Stimulated activated naive B cell treated with anti-CD40 and anti-IgM and Interleukin-4, amounts not matched to agents 10 μg/mL and 1 μg/mL and 100 μg/mL, for 72 hours (primary cell): ENCODE results near the gene P4HA2.

Source experiments
- ATAC-seq, 2 donors: fragments of 150-1000 bp; cut with Tn5 transposase; replicated peaks; 2 replicates each; pipeline ENCODE4 v1.10.0; 2021; ENCODE audit warnings: moderate library complexity in 1 of 2
- DNase-seq: peaks from one replicate; pipeline ENCODE4 v3.0.0; 2021
- H3K27ac Mint-ChIP-seq: one replicate; pipeline ENCODE4 v1.8.0; 2022; ENCODE audit warnings: mild to moderate bottlenecking, mixed read lengths
- H3K27me3 Mint-ChIP-seq, 2 donors: one replicate each; pipeline ENCODE4 v1.8.0; 2022; ENCODE audit warnings: mixed read lengths in 2 of 2
- H3K36me3 Mint-ChIP-seq, 2 donors: one replicate each; pipeline ENCODE4 v1.8.0; 2022; ENCODE audit warnings: mixed read lengths in 2 of 2, mild to moderate bottlenecking in 1 of 2
- H3K4me1 Mint-ChIP-seq, 2 donors: one replicate each; pipeline ENCODE4 v1.8.0; 2022; ENCODE audit warnings: mixed read lengths in 2 of 2, mild to moderate bottlenecking in 1 of 2
- H3K4me3 Mint-ChIP-seq, 2 donors: one replicate each; pipeline ENCODE4 v1.8.0; 2022; ENCODE audit warnings: mild to moderate bottlenecking in 2 of 2, mixed read lengths in 2 of 2, moderate library complexity in 1 of 2
- H3K9me3 Mint-ChIP-seq, 2 donors: one replicate each; pipeline ENCODE4 v1.8.0; 2022; ENCODE audit warnings: mixed read lengths in 2 of 2, mild to moderate bottlenecking in 1 of 2

P4HA2 gene

DNA sequence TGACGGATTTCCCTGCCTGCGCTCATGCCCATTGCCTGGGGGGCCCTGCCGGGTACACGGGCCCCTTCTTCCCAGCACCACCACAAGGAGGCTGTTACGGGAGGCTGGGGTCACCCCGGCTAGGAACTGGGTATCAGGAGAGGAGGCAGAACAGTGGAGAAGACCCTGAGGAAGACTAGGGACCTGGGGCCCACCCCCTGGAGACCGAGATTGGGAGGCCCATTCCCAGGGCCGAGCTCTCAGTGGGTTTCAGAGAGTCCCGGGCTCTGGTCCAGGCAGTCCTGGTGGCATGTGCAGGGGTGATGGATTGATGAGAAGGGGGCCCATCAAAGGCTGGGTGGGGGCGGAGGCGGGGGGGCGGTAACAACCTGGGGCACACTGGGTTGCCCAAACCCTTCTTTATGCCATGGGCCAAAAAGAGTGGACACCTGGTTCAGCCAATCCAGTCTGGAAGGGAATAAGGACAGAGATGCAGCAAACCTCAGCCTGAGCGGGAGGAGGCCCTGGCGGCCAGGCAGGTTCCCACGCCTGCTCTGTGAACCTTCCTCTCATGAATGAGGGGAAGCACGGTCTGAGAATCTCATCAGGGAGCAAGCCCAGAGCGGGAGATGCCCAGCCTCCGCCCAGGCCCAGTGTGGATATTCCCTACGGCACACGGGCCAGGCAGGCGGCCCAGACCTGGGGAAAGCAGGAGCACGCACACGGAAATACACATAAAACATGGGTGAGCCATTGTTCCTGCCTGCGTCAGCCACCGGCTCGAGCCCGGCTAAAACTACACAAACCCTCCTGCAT is 785 bp upstream of the P4HA2 start:
- Mint-ChIP-seq H3K4me1 (peaks cover 31% of the 10 kb centered on the region in 2 donors), H3K4me3 (peak overlapping the region; percentile 66 to 70), H3K27ac (no peak overlapping the region), H3K27me3 (peaks cover 19 to 27% of the 10 kb centered on the region in 2 donors), H3K36me3 (peaks cover 0 to 5% of the 10 kb centered on the region in 2 donors), H3K9me3 (no peaks in the 10 kb centered on the region)
- no peak for DNase-seq
- ATAC-seq = no peak

DNA sequence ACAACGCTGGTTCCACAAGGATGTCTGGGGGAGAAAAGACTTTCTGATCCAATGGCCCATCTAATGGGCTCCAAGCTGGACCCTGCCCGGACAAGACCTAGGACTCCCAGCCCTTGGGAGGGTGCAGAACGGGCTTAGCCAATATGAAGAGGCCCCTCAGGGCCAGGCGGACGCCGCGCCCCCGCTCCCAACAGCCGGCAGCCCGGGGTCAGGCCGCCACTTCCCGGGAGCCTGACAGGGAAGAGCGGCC is 493 bp downstream of the P4HA2 start:
- Mint-ChIP-seq H3K9me3 (no peaks in the 10 kb centered on the region), H3K27me3 (peaks cover 13 to 27% of the 10 kb centered on the region in 2 donors), H3K4me3 (peak overlapping the region; percentile 58 to 70), H3K27ac (no peak overlapping the region), H3K36me3 (peaks cover 0 to 5% of the 10 kb centered on the region in 2 donors), H3K4me1 (peaks cover 41 to 43% of the 10 kb centered on the region in 2 donors)
- ATAC-seq (no peak), DNase-seq (no peak)

DNA sequence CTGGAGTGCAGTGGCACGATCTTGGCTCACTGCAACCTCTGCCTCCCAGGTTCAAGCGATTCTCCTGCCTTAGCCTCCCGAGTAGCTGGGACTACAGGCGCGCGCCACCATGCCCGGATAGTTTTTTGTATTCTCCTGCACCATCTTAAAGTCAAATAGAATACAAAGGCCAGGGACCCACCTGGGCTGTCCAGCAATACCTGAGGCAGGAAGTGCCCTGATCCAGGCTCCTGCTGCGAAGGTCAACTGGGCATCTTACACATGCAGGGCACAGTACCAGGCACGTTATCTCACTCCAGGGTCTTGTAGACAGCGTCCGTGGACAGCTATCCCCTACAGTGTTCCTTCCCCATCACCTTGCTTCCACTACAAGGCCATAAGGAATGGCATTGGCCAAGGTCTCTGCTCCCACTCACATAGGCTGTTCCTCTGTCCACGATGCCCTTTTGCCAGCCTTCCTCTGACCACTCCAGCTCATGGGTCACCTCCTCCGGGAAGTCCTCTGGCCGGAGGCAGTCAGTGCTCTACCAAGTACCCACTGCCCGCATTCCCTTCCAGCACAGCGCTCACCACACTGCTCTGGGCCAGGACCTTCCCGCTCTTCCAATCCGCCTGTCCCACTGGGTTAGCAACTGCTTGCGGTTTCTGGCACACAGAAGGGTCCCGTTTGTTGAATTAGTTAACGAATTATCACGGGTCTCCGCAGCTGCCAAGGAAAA is 978 bp downstream of the P4HA2 start:
- H3K36me3 Mint-ChIP-seq = peaks cover 0 to 5% of the 10 kb centered on the region in 2 donors
- ATAC-seq = no peak
- H3K27ac Mint-ChIP-seq = no peak overlapping the region
- peaks cover 45 to 47% of the 10 kb centered on the region in 2 donors for H3K4me1 Mint-ChIP-seq
- H3K27me3 Mint-ChIP-seq = peaks cover 13 to 27% of the 10 kb centered on the region in 2 donors
- H3K4me3 Mint-ChIP-seq = peak overlapping the region; percentile 58 to 70
- DNase-seq = no peak
- H3K9me3 Mint-ChIP-seq = no peaks in the 10 kb centered on the region

DNA sequence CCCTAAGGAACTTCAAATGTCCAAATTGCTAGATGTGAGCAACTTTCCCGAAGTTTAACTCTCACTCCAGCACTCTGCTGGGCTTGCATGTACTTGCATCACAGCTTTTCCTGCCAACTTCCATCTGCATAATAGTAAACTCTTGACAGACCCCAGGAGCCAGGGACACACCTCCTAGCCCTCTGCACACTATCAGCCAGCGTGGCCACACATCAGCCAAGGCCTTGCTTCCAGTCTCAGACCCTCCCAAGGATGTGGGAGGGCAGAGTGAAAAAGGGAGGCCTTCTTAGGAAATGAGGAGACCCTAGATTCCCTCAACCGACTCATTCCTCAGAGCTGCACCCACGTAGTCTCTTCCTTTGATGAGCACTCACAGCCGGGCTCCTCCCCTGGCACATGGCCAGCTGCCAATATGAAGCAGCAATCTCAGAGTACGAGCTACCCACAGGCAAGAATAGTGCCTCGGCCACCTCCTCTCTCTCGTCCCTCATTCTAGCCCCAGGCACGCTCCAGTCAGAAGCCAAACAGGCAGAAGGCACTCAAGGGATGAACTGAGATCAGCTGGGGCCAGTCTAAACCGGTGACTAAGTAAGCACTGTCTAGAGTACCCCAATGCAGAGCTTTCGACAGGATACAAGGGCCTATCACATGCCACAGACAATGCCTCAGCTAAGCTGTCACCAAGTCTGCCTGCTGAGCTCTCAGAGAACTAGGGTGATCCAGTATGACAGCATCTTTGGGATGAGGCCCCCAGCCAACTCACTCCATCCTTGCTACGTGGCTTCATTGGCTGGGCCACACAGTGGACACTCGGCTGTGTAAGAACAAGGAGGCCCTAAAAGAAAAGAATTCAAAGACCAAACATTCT is 2.3 kb downstream of the P4HA2 start:
- no peak overlapping the region for H3K27ac Mint-ChIP-seq
- peaks cover 39 to 47% of the 10 kb centered on the region in 2 donors for H3K4me1 Mint-ChIP-seq
- H3K27me3 Mint-ChIP-seq = peaks cover 13 to 27% of the 10 kb centered on the region in 2 donors
- H3K4me3 Mint-ChIP-seq = no peak overlapping the region
- H3K9me3 Mint-ChIP-seq = no peaks in the 10 kb centered on the region
- no peak for ATAC-seq
- peaks cover 0 to 5% of the 10 kb centered on the region in 2 donors for H3K36me3 Mint-ChIP-seq
- DNase-seq = no peak

DNA sequence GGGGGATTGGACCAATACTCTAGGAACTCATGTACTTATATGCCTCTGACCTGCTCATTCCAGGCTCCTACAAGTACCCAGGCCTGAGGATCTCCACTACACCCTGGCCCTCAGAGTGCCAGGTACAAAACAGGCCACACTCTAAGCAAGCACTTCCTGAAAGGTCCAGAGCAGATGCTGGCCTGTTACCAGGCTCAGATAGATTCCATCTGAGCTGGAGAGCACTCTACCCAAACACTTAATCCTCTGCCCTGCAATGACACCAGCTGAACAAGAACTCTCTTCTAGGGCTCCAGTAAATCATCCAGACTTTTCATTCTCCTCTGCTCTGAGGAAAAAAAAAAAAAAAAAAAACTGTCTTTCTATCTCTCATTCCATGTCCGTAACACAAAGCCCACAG is 2.9 kb downstream of the P4HA2 start:
- Mint-ChIP-seq H3K9me3 (no peaks in the 10 kb centered on the region), H3K27me3 (peaks cover 13 to 24% of the 10 kb centered on the region in 2 donors), H3K4me1 (peaks cover 36 to 42% of the 10 kb centered on the region in 2 donors), H3K4me3 (no peak overlapping the region), H3K36me3 (peaks cover 0 to 5% of the 10 kb centered on the region in 2 donors), H3K27ac (no peak overlapping the region)
- ATAC-seq (no peak), DNase-seq (no peak)

DNA sequence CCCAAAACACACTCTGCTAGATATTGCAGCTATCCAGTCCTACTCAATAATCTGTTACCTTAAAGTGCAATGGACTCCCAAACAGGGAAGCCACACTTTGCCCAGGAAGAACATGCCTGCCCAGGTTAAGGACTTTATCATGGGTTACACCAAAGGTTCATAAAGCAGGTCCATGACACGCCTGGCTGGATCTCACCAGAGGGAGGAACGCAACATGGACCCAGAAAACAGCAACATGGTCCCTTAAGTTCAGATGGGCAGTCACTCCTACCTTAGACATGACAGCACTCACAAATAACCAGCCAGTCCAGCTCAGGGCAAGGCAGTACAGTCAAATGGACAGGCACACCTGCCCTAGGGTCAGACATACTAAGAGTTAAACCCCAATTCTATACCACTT is 3.8 kb downstream of the P4HA2 start:
- H3K9me3 Mint-ChIP-seq = no peaks in the 10 kb centered on the region
- ATAC-seq = no peak
- DNase-seq = no peak
- H3K27me3 Mint-ChIP-seq = peaks cover 7 to 16% of the 10 kb centered on the region in 2 donors
- H3K36me3 Mint-ChIP-seq = peaks cover 0 to 5% of the 10 kb centered on the region in 2 donors
- no peak overlapping the region for H3K4me3 Mint-ChIP-seq
- no peak overlapping the region for H3K27ac Mint-ChIP-seq
- H3K4me1 Mint-ChIP-seq = peaks cover 27 to 34% of the 10 kb centered on the region in 2 donors

DNA sequence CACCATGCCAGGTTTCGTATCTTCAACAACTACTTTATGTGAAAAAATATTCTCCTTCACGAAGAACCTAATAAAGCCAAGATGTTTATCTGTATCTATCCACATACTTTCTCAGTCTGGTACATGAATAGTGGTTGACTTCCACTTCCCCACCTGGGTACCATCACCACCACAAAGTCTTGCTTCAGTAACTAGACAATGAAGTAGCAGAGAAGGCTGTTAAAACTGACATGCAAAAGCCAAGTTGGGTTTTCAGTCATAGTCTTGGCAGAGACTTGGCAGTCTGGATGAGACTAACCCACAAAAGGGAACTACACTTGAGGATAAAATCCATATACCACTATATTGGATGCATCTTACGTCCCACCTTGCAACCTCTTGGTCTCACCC is 5.0 kb downstream of the P4HA2 start:
- peaks cover 0 to 6% of the 10 kb centered on the region in 2 donors for H3K36me3 Mint-ChIP-seq
- H3K27me3 Mint-ChIP-seq = peaks cover 7 to 14% of the 10 kb centered on the region in 2 donors
- peak overlapping the region; percentile 66 for H3K27ac Mint-ChIP-seq
- H3K4me3 Mint-ChIP-seq = peak overlapping the region in 1 of 2 donors; percentile 34
- H3K9me3 Mint-ChIP-seq = no peaks in the 10 kb centered on the region
- ATAC-seq (peak; percentile 94 to 95), DNase-seq (peak; percentile 49)
- peaks cover 27 to 33% of the 10 kb centered on the region in 2 donors for H3K4me1 Mint-ChIP-seq

DNA sequence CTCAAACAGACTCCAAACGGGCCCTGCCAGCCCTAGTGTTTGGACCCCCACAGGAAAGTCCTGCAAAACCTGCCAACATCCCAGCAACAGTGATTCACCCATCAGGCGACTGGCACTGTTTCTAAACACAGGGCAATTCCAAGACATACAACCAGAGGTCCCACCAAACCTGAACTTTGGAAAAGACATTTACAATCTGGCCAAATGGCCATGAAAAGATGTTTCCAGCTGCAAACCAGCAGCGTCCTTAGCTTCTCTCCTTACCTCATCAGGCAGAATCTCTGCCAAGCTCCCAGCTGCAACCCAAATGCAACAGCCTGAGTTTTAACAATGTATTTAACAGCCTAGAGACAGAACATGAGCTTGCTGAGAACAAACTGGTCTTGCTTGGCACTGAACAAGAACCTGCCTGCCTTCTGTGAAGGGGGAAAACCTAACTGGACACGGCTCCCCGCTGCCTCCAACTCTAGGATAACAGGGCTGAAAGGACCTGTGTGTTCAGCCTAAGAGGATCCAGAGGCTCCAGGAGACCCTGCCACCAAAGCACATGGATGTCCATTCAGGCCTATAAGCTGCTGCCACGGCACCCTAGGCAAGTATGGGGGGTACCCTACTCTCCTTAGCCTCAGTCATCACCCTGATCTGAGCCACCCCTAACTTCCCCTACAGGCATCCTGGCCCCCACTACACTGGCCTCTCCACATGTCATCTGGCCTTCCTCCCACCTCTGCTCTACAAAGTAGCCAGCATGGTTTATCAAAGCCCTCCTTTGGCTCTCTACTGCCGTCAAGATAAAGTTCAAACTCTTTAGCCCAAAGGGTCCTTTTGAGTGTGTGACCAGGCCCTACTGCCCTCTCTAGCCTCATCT is 5.6 kb downstream of the P4HA2 start:
- Mint-ChIP-seq H3K4me3 (peak overlapping the region in 1 of 2 donors; percentile 34), H3K9me3 (no peaks in the 10 kb centered on the region), H3K4me1 (peaks cover 26 to 32% of the 10 kb centered on the region in 2 donors), H3K27me3 (peaks cover 5 to 13% of the 10 kb centered on the region in 2 donors), H3K36me3 (peaks cover 2 to 11% of the 10 kb centered on the region in 2 donors), H3K27ac (peak overlapping the region; percentile 66)
- ATAC-seq = peak; percentile 62 to 68
- no peak for DNase-seq

DNA sequence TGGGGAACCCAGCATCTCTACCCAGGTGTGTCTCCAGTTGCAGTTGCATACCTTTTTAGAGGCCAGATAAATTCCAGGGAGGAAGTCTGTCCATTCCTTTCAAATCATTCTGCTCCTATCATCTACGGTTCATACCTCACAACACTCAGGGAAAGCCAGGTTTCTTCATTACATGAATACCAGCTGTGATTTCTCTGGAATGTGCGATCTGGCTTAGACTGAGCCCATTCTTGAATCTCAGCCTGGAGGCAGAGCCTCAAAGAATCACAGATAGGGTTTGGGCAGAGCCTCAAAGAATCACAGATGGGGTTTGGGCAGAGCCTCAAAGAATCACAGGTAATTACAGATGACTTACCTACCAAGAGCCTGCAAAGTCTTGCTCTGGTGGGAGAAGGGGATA is 7.2 kb downstream of the P4HA2 start:
- DNase-seq = no peak
- Mint-ChIP-seq H3K4me1 (peaks cover 22 to 25% of the 10 kb centered on the region in 2 donors), H3K27ac (no peak overlapping the region), H3K4me3 (no peak overlapping the region), H3K36me3 (peaks cover 2 to 12% of the 10 kb centered on the region in 2 donors), H3K9me3 (no peaks in the 10 kb centered on the region), H3K27me3 (peaks cover 0 to 5% of the 10 kb centered on the region in 2 donors)
- no peak for ATAC-seq

DNA sequence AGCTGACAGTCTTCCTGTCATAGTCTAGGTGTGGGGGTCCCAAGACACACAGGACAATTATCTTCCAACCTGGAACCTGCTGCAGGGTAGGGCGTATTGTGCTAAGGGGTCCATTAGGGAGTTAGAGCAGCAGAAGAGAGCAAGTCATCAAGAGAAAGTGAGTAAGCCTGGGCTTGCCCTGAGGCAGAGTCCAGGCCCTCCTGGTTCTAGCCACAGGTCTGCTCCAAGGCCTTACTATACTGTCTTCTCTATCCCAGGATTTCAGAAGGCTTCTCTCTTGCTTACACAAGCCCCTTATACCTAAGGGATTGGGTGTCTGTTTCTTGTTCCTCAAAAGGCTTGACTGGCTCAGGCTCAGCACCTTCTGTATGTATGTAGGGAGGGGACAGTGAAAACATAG is 7.7 kb downstream of the P4HA2 start:
- Mint-ChIP-seq H3K4me3 (no peak overlapping the region), H3K27me3 (no peaks in the 10 kb centered on the region), H3K4me1 (peaks cover 20% of the 10 kb centered on the region in 2 donors), H3K27ac (no peak overlapping the region), H3K36me3 (peaks cover 2 to 8% of the 10 kb centered on the region in 2 donors), H3K9me3 (no peaks in the 10 kb centered on the region)
- DNase-seq (no peak), ATAC-seq (no peak)

DNA sequence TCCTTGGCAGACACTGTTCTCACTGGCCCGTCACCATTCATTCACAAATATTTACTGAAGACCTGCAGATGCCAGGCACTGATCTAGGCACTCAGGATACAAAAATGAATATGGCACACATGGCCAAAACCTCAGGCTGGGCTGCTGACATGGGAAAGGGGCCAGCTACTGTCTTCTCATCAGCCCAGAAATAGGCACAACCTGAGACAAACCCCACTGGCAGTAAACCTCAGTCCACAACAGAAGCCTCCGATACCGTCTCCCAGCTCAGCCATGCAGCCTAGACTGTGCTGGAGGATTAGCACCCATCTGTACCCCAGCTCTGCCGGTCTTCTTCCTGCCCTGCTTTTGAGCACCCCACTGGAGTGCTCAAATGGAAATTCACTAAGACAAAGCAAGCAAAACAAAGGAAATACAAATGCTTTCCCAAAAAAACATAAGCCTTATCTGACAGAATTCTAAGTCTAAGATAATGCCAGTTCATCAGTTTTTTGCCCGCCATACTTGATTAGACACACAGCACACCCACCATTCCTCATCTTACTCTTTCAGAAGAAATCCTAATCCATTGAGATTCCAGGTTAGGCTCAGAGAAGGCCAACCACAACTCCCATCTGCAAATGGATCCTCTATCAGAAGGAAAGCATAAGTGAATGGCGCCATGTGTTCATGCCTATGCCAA is 8.2 kb downstream of the P4HA2 start:
- DNase-seq = no peak
- no peak for ATAC-seq
- Mint-ChIP-seq H3K27me3 (no peaks in the 10 kb centered on the region), H3K4me3 (no peak overlapping the region), H3K36me3 (peaks cover 2 to 8% of the 10 kb centered on the region in 2 donors), H3K4me1 (peaks cover 20% of the 10 kb centered on the region in 2 donors), H3K9me3 (no peaks in the 10 kb centered on the region), H3K27ac (no peak overlapping the region)

DNA sequence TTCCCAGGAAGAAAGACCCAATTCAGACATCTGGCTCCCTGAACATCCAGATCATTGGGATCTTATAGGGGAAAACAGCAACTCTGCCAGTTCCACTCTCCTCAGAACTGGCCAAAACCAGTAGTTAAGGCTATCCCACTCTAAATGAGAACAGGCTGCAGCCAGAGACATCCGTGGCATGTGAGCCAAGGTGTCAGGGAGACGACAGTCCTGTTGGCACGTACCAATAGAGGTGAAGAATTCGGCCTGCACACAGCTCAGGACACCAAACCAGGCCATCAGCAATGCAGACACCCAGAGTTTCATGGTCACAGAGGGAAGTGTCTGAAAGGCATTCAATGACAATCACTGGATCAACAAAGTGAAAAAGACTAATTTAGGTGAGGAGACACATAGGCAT is 9.3 kb downstream of the P4HA2 start:
- H3K9me3 Mint-ChIP-seq = no peaks in the 10 kb centered on the region
- no peak for ATAC-seq
- peaks cover 2 to 8% of the 10 kb centered on the region in 2 donors for H3K36me3 Mint-ChIP-seq
- no peak for DNase-seq
- H3K27me3 Mint-ChIP-seq = no peaks in the 10 kb centered on the region
- H3K27ac Mint-ChIP-seq = no peak overlapping the region
- H3K4me1 Mint-ChIP-seq = peaks cover 14 to 15% of the 10 kb centered on the region in 2 donors
- no peak overlapping the region for H3K4me3 Mint-ChIP-seq

DNA sequence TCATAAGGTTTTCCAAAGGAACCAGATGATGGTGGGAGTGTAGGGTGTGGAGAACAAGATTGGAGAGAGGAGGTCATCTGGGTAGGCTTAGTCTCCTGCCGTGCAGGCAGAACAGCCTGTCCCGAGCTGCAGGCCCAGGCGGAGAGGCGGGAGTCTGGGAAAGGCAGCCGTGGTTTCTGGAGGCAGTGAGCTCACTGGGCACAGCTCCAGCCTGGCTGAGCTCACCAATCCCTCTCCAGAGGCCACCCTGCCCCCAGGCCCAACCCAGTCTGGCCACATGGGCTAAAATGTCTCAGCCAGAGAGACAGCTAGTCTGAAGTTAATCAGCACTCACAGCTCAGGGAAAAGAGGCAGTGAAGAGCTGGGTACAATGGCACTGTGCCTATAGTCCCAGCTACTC is 12.3 kb downstream of the P4HA2 start:
- H3K9me3 Mint-ChIP-seq = no peaks in the 10 kb centered on the region
- ATAC-seq (no peak), DNase-seq (no peak)

More for the DNA sequence above, 12.3 kb downstream of the P4HA2 start:
- no peak overlapping the region for H3K27ac Mint-ChIP-seq
- no peaks in the 10 kb centered on the region for H3K4me1 Mint-ChIP-seq
- H3K4me3 Mint-ChIP-seq = no peak overlapping the region
- no peaks in the 10 kb centered on the region for H3K27me3 Mint-ChIP-seq
- peaks cover 2 to 8% of the 10 kb centered on the region in 2 donors for H3K36me3 Mint-ChIP-seq
